ENCODE results near the gene TACR2. TPM values are rescaled to one million over a fixed set of nuclear protein-coding genes. Genes with fewer than 3 reads are reported as not detected.
A peak's percentile ranks its signal among the peaks of the same experiment; 100 is the strongest.

Gene TACR2
- total RNA-seq, 2 donors from 2014 or later = 0.27 TPM; not detected in 1

GRCh38 chr10:69385454-69386350 lies 31.0 kb downstream of the TACR2 start:
- H3K27ac ChIP-seq = peak overlapping the region in 1 of 2 donors; percentile 27
- peaks cover 4 to 20% of the 10 kb centered on the region in 2 donors for H3K4me1 ChIP-seq (ENCODE audit: control insufficient read depth in 1 of 2, low read depth in 2 of 2)
- DNase-seq (ENCODE audit: low spot score) (no peak), ATAC-seq (ENCODE audit: insufficient number of reproducible peaks, low FRiP score, low read depth) (no peak)
- peaks cover 59% of the 10 kb centered on the region for H3K36me3 ChIP-seq
- no peak for TF ChIP-seq CTCF (IDR thresholded peaks at IDR 0.05)
- no peaks in the 10 kb centered on the region for H3K27me3 ChIP-seq (replicated peaks; ENCODE audit: insufficient read depth)
- no peak overlapping the region for H3K4me3 ChIP-seq
- H3K9me3 ChIP-seq = no peaks in the 10 kb centered on the region

GRCh38 chr10:69384320-69384719 lies 32.4 kb downstream of the TACR2 start:
- Histone ChIP-seq H3K27me3 (replicated peaks; ENCODE audit: insufficient read depth) (no peaks in the 10 kb centered on the region), H3K9me3 (no peaks in the 10 kb centered on the region), H3K4me1 (ENCODE audit: control insufficient read depth in 1 of 2, low read depth in 2 of 2) (peaks cover 0 to 9% of the 10 kb centered on the region in 2 donors), H3K4me3 (no peak overlapping the region), H3K36me3 (peaks cover 65% of the 10 kb centered on the region), H3K27ac (no peak overlapping the region)
- ATAC-seq (ENCODE audit: insufficient number of reproducible peaks, low FRiP score, low read depth) (no peak), DNase-seq (ENCODE audit: low spot score) (no peak)
- no peak for TF ChIP-seq CTCF (IDR thresholded peaks at IDR 0.05)

- Histone ChIP-seq H3K27ac (peak overlapping the region in 1 of 2 donors; percentile 19), H3K36me3 (peaks cover 61% of the 10 kb centered on the region), H3K4me1 (ENCODE audit: control insufficient read depth in 1 of 2, low read depth in 2 of 2) (peaks cover 0 to 9% of the 10 kb centered on the region in 2 donors), H3K27me3 (replicated peaks; ENCODE audit: insufficient read depth) (no peaks in the 10 kb centered on the region), H3K9me3 (no peaks in the 10 kb centered on the region), H3K4me3 (no peak overlapping the region)
- DNase-seq (ENCODE audit: low spot score) = no peak
- ATAC-seq (ENCODE audit: insufficient number of reproducible peaks, low FRiP score, low read depth) = no peak
- TF ChIP-seq CTCF (IDR thresholded peaks at IDR 0.05) = no peak
Measured at GRCh38 chr10:69383558-69383957, 33.2 kb downstream of the TACR2 start.

DNA sequence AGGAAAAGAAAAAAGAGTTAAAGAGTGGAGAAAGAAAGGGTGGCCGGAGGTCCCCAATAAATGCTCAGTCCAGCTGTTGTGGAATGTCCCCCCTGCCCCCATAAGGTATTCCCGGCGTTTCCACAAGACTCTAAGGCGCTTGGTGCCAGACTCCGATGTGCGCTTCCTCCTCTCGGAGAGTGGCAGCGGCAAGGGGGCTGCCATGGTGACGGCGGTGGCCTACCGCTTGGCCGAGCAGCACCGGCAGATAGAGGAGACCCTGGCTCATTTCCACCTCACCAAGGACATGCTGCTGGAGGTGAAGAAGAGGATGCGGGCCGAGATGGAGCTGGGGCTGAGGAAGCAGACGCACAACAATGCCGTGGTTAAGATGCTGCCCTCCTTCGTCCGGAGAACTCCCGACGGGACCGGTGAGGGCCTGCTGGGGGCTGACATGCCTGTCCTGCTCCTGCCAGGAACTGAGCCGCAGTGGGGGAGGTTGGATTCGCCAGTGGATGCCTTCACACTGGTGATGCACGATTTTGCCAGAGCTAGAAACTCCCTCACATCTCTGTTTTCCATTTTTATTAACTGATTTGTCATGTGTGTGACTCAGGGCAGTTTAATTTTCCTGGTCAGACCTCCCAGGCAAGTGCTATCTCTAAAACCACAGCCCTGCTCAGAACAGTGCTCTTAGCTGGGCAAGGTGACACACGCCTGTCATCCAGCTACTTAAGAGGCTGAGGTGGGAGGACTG lies 34.2 kb downstream of the TACR2 start:
- H3K4me1 ChIP-seq (ENCODE audit: control insufficient read depth in 1 of 2, low read depth in 2 of 2) = peaks cover 0 to 18% of the 10 kb centered on the region in 2 donors
- no peak overlapping the region for H3K4me3 ChIP-seq
- TF ChIP-seq CTCF (IDR thresholded peaks at IDR 0.05) = no peak
- DNase-seq (ENCODE audit: low spot score) = no peak
- H3K27me3 ChIP-seq (replicated peaks; ENCODE audit: insufficient read depth) = no peaks in the 10 kb centered on the region
- no peaks in the 10 kb centered on the region for H3K9me3 ChIP-seq
- peaks cover 61% of the 10 kb centered on the region for H3K36me3 ChIP-seq
- peak overlapping the region in 1 of 2 donors; percentile 19 for H3K27ac ChIP-seq
- peak; percentile 32 for ATAC-seq (ENCODE audit: insufficient number of reproducible peaks, low FRiP score, low read depth)

DNA sequence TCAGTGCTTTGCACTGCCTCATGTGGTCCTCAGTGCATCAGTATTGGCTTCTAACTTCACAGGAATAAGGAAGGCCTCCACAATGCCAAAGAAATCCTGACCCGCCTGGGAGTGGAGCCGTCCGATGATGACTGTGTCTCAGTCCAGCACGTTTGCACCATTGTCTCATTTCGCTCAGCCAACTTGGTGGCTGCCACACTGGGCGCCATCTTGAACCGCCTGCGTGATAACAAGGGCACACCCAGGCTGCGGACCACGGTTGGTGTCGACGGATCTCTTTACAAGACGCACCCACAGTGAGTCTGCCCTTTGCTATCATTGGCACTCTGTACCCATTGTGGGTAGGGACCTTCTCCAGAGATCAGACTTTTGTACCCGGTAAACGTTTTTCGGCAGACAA lies 36.9 kb downstream of the TACR2 start:
- no peak overlapping the region for H3K4me3 ChIP-seq
- ATAC-seq (ENCODE audit: insufficient number of reproducible peaks, low FRiP score, low read depth) (no peak), DNase-seq (ENCODE audit: low spot score) (no peak)
- H3K27ac ChIP-seq = no peak overlapping the region
- no peaks in the 10 kb centered on the region for H3K27me3 ChIP-seq (replicated peaks; ENCODE audit: insufficient read depth)
- H3K36me3 ChIP-seq = peaks cover 39% of the 10 kb centered on the region
- H3K9me3 ChIP-seq = no peaks in the 10 kb centered on the region
- TF ChIP-seq CTCF (IDR thresholded peaks at IDR 0.05) = no peak
- H3K4me1 ChIP-seq (ENCODE audit: control insufficient read depth in 1 of 2, low read depth in 2 of 2) = peaks cover 15 to 37% of the 10 kb centered on the region in 2 donors
